HEK293T (cell line): ENCODE data around the gene CHST11.

Source experiments
- ARNT ChIP-seq: fragments of 450-650 bp; IDR thresholded peaks from 2 replicates; pipeline ENCODE4 v1.6.1; 2017; ENCODE audit warnings: mild to moderate bottlenecking
- BHLHE40 ChIP-seq: fragments of 450-650 bp; IDR thresholded peaks from 2 replicates; pipeline ENCODE4 v1.6.1; 2016; ENCODE audit warnings: mild to moderate bottlenecking, moderate library complexity, borderline replicate concordance
- CTBP1 ChIP-seq: fragments of 450-650 bp; IDR thresholded peaks from 2 replicates; pipeline ENCODE4 v1.6.1; 2016; ENCODE audit warnings: borderline replicate concordance
- FOXA1 ChIP-seq: fragments of 450-650 bp; IDR thresholded peaks from 2 replicates; pipeline ENCODE4 v1.6.1; 2016; ENCODE audit warnings: mild to moderate bottlenecking
- FOXM1 ChIP-seq: fragments of 450-650 bp; IDR thresholded peaks from 2 replicates; pipeline ENCODE4 v1.6.1; 2017; ENCODE audit warnings: mild to moderate bottlenecking, borderline replicate concordance
- HDGF ChIP-seq: fragments of 450-650 bp; IDR thresholded peaks from 2 replicates; pipeline ENCODE4 v1.6.1; 2017; ENCODE audit warnings: antibody characterized with exemption, borderline replicate concordance
- PKNOX1 ChIP-seq: fragments of 450-650 bp; IDR thresholded peaks from 2 replicates; pipeline ENCODE4 v1.6.1; 2016
- SP1 ChIP-seq: fragments of 450-650 bp; IDR thresholded peaks from 2 replicates; pipeline ENCODE4 v1.6.1; 2017
- SUZ12 ChIP-seq: fragments of 450-650 bp; IDR thresholded peaks from 2 replicates; pipeline ENCODE4 v1.6.1; 2016; ENCODE audit warnings: mild to moderate bottlenecking
- TARDBP ChIP-seq: fragments of 450-650 bp; IDR thresholded peaks from 2 replicates; pipeline ENCODE4 v1.6.1; 2016
- ZNF384 ChIP-seq: fragments of 450-650 bp; IDR thresholded peaks from 2 replicates; pipeline ENCODE4 v1.6.1; 2016

GRCh38 chr12:104596134-104596799 lies 139.5 kb downstream of the CHST11 start:
- TF ChIP-seq SUZ12 = no peak
- no peak for TF ChIP-seq HDGF
- no peak for TF ChIP-seq ZNF384
- no peak for TF ChIP-seq ARNT
- TF ChIP-seq FOXA1 = no peak
- no peak for TF ChIP-seq SP1
- TF ChIP-seq CTBP1 = no peak
- no peak for TF ChIP-seq TARDBP
- no peak for TF ChIP-seq PKNOX1
- no peak for TF ChIP-seq FOXM1
- no peak for TF ChIP-seq BHLHE40
